ENCODE data around the gene HSP90AA1. TPM values are rescaled to one million over a fixed set of nuclear protein-coding genes. Genes with fewer than 3 reads are reported as not detected.
"Not testable (repeated sequence)": the region's sequence is repeated elsewhere in the genome, so short reads cannot be mapped to it uniquely, and the experiment has no call there.

HSP90AA1 gene
- total RNA-seq, 1 donor from 2014 or later = 161 TPM

DNA sequence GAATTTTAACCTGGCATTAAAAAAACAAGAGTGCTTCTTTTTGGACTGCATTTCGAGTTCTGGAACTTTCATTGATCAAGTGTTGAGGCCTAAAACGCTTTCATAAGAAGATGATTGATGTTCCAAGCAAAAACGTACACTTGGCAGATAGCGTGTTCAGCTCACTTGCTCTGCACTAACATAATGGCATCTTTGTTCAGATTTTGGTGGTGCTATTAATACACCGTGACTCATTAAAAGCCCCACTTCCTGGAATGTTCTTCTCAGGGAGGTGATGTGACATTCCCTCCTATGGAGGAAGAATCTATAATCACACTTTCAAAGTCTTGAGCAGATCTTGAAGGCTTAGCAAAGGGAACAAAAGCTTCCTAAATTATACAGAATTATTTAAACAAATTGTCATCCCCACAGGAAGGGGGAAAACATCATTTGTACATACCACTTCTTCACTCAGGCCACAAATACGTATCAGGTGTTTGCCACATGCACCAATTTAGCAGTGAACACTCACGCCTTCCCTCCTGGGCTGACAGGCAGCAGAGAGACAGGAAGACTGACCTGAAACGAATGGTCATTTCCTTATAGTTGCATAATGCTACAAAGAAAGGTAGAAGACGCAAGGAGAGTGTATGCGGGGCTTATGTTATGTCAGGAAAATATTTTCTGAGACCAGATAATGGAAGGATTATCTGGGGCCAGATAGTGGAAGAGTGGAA is 15.4 kb downstream of the HSP90AA1 start:
- DNase-seq (ENCODE audit: low spot score) = no peak

DNA sequence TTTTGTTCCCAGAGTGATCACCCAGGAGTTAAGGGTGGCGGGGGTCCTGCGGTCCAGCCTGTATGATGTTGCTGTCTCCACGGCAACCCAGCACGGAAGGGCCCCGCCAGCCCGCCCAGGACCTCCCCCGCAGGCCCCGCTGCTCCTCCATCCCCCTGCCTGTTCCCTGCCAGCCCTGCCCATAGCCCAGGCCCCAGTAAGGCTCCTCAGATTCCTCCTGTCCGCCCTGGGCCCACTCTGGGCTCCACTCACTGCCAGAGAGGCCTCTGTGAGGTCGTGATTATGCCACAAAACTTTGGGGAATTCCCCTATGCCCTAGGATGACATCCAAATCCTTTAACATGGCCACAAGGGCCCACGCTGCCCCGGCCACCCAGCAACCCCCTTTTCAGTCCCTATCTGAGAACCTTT is 20.8 kb downstream of the HSP90AA1 start:
- no peak for DNase-seq (ENCODE audit: low spot score)

DNA sequence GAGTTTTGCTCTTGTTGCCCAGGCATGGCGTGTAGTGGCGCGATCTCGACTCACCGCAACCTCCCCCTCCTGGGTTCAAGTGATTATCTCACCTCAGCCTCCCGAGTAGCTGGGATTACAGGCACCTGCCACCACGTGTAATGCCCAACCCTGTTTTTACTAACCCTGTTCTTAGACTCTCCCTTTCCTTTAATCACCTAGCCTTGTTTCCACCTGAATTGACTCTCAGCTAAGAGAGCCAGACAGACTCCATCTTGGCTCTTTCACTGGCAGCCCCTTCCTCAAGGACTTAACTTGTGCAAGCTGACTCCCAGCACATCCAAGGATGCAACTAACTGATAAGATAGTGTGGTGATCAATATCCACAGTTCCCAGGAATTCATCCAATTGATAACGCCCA is 22.3 kb downstream of the HSP90AA1 start:
- DNase-seq (ENCODE audit: low spot score) = not testable (repeated sequence)

DNA sequence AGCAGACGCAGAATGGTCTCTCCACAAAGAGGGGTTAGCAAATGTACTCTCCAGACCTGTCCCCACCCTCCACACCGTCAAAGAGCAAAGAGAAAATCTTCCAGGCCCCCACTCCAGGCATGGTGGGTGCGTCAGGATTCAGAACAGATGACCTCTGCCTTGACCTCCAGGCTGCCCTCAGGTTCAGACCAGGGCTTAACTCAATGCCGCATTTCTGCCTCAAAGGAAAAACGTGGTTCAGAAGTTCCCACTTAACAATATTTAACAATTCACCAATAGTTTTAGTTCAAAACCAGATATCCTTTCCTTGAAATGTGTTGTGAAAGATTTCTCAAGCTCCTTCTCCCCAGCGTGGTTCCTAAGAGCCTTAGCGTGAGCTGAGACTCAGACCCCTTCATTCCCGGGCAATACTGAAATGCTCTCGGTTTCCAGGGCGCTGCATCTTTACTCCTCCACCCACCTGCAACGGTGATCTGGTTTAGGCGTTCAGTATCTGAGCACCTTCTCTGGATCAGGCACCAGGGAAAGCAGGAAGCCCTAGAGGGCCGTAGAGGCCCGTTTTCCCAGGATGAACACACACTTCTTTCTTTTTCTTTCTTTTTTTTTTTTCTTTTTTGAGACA is 22.9 kb downstream of the HSP90AA1 start:
- DNase-seq (ENCODE audit: low spot score) = no peak

DNA sequence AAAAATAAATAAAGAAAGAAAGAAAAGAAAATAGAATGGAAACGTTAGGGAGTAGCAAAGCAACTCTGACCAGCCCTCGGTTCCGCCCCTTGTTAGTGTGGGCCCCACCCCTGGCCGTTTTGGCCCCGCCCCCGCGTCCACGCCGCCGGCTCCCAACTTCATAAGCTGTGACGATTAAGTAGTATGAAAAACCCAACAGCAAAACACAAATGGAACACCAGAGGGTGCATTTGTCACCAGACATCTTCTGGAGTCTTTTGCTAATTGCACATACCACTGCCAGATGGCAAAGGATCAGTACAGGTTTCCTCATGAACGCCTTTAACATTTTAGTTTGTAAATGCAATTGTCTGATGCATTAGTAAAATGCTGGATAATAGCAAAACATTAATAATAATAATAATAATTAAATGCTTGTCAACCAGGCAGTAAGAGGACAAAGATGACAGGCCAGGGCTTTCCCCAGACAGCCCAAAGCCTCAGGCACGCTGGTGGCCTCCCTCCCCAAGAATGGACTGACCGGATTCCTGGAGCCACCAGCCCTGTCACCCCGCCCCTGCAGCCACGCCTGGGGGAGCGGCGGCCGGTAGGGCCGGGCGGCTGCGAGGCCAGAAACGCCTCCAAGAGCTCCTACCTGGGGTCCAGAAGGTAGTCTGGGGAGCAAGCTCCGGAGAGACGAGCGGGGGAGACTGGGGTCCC is 23.6 kb downstream of the HSP90AA1 start:
- DNase-seq (ENCODE audit: low spot score) = peak; percentile 80

DNA sequence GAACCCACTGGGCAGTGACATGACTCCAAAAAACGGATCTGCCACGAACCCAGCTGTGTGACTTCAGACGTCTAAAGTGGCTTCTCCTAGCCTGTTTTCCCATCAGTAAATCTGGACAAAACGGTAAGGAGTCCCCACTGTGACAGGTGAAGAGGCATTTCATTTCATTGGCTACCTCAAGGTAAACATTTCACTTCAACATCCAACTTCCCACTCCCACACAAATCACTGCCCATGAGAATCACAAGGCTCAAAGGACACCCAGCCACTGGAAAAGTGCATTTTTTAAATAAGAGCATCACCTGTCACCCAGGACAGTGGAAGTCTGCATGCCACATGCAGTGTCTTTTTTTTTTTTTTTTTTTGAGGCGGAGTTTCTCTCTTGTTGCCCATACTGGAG is 27.9 kb downstream of the HSP90AA1 start:
- DNase-seq (ENCODE audit: low spot score) = no peak

DNA sequence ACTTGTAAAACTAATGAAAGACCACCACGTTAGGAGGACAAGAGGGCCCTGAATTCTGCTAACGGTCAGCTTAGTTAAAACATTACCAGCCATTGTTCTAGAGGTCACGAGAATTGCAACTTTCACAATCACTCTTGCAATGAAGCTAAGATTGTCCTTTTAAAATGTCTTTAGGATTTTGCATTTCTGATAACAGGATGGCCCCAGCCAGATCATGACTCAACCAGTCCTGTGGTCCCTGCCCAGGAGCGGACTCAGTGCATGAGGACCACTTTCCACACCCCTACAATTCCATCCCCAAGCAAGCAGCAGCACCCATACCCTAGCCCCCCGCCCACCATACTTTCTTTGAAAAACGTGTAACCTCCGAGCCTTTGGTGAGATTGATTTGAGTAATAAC is 28.7 kb downstream of the HSP90AA1 start:
- no peak for DNase-seq (ENCODE audit: low spot score)

DNA sequence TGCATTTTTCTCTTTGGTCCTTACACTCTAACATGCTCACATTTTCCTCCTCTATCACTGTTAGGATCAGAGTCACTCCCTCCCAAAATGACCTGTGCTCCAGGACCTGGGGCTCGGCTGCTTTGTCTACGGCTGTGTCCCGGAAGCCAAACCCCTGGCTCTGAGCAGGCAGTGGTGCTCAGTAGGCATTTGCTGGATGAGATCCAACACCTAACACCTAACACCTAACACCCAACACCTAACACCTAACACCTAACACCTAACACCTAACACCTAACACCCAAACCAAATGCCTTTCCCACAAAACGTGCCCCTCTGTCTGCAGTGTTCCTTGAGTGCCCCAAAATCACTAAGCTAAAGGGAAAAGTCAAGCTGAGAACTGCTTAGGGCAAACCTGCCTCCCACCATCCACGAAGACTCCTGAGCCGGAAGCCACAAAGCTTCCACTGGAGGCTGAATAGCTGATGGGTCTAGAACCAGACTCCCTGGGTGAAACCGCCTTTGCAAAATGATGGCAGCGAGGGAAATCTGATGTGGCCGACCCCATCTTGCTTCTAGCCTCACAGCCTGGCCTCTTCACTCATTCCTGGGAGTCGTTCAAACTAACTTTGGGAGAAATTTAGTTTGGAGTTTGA is 29.2 kb downstream of the HSP90AA1 start:
- DNase-seq (ENCODE audit: low spot score) = no peak

DNA sequence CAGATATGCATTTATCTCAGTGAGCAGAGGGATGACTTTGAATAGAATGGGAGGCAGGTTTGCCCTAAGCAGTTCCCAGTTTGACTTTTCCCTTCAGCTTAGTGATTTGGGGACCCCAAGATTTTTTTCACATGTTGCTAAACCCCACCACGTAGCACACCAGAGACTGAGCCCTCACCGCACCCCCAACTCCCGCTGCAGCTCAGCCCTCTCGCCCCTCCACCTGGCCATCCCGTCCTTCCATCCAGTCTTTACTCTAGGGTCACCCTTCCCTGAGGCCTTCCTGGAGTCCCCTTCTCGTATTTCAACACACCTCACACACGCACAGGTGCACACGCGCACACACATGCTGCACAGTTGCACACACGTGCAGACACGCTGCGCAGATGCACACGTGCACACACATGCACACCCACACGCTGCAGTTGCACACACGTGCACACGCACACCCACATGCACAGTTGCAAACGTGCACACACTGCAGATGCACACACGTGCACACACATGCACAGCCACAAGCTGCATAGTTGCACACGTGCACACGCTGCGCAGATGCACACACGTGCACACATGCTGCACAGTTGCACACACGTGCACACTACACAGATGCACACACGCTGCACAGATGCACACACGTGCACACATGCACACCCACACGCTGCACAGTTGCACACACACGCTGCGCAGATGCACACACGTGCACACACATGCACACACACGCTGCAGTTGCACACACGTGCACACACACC is 30.0 kb downstream of the HSP90AA1 start:
- no peak for DNase-seq (ENCODE audit: low spot score)

DNA sequence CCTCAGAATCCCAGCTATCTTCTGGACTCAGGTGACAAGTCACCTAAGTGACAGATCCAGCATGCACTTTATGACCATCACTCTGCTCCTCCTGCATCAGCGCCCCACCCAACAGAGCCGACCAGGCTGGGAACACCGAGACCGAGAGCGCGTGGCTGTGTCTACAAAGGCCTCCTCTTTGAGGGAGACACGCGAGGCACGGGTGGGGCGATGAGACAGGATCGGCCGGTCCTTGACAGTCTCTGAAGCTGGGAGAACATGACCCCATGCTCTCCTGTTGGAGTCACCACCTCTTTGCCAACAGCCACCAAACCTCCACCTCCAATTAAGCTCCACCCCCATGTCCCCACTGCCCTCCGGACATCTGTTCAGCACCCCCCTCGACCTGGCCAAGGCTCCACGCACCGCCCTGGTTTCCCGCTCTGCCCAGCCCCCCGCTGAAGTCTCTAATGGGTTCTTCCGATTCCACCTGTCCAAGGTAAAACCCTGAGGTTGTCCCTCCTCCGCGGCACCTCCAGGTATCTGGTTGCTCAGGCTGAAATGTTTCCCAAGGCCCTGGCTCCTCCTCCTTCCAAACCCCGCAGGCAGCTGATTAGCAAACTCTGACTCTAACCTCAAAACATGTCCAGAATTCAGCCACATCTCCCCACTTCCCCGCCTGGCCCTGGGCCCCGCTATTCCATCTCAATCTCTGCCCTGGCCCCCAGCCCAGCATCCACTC is 31.5 kb downstream of the HSP90AA1 start:
- peak; percentile 46 for DNase-seq (ENCODE audit: low spot score)

DNA sequence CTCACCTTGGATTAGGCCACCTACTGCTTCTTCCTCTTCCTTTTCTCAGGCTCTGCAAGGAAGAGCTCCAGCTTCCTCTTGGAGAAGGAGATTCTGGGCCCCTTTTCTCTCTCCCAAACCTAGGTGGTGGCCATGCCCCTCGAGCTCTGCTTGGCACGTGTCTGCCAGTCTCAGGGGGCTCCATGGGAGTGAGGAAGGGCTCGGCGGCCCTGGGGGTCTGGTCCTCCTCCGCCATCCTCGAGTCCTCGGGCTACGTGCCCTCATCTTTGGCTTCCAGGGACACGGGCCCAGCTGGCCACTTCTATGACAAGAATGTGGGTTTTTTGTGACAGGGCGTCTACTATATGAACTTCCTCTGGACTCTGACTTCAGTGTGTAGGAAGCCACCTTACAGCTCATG is 34.3 kb downstream of the HSP90AA1 start:
- DNase-seq (ENCODE audit: low spot score) = no peak

DNA sequence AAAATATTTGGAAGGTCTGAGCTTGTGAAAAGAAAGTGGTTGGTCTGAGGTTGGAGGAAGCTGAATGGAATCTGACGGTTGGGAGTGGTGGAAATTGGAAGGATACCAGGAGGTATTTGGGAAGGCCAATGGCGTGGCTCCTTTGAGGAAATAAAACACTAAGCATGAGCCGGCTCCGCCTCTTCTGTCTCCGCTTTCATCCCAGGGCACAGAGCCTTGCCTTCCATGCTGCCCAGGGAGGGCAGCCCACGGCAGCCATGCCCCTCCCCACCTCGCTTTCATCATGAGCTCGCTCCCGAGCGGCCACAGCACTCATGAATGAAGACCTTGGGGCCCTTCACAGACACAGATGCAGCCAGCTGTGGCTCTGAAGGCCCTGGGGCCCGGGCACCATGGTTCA is 36.2 kb downstream of the HSP90AA1 start:
- peak; percentile 87 for DNase-seq (ENCODE audit: low spot score)

DNA sequence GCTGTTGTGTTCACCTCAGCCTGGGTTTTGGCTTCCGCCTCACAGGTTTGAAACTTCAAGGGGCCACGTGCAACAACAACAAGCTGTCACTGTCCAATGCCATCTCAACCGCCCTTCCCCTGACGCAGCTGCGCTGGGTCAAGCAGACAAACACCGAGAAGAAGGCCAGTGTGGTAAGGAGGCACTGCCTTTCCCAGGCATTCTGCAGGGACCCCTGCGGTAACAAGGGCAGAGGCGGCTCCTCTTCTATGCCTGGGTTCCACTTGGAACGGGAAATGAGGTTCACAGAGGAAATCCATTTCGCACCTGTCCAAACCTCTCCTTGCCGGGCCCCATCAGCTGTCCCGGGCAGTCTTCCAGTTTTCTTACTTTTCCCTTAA is 36.8 kb downstream of the HSP90AA1 start:
- no peak for DNase-seq (ENCODE audit: low spot score)

DNA sequence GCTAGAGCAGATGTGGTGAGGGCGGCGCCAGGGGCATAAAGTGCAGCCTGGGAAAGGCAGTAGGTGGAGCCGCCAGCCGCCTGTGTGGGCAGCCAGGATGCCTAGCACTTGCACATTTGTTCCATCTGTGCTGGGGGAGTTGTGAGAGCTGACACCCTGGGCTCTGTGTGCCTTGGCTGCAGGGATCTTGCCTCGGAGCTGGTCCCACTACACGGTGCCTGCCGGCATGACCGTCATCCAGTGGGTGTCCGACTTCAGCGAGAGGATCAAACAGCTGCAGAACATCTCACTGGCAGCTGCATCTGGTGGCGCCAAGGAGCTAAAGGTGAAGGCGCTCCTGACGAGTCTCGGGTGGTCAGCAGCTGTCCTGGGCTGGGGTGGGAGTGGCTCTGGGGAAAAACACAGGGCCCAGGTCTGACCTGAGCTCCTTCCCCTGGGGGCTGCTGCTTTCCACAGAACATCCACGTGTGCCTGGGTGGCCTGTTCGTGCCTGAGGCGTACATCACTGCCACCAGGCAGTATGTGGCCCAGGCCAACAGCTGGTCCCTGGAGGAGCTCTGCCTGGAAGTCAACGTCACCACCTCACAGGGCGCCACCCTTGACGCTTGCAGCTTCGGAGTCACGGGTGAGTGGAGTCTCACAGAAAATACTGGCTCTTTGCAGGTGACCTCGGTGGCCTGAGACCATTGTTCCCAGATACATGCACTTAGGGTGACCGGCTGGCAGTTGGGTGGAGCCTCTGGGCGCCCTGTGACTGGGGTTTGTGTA is 37.4 kb downstream of the HSP90AA1 start:
- no peak for DNase-seq (ENCODE audit: low spot score)

DNA sequence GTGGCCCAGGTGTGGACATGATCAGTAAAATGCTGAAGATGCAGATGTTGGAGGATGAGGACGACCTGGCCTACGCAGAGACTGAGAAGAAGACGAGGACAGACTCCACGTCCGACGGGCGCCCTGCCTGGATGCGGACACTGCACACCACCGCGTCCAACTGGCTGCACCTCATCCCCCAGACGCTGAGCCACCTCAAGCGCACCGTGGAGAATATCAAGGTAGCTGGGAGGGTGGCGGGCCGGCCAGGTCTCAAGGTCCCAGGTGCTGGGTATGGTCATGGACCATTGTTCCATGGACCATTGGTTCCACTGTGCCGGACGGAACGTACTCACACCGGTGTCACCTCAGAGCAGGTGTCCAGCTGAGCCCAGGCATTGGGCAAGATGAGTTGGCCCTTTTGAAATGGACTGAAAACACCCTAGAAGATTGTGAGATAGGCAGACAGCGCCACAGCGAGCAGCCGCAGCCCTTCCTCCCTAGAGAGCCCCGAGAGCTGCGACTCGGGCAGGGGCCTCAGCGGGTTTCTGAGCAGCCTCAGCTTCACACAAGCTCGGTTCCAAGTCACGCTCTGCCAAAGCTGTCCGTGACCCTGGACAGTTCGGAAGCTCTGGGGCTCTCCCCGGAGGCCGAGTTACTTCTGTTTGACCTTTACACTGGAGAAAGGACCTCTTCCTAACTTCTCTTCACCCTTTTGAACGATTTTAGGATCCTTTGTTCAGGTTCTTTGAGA is 38.9 kb downstream of the HSP90AA1 start:
- DNase-seq (ENCODE audit: low spot score) = no peak

DNA sequence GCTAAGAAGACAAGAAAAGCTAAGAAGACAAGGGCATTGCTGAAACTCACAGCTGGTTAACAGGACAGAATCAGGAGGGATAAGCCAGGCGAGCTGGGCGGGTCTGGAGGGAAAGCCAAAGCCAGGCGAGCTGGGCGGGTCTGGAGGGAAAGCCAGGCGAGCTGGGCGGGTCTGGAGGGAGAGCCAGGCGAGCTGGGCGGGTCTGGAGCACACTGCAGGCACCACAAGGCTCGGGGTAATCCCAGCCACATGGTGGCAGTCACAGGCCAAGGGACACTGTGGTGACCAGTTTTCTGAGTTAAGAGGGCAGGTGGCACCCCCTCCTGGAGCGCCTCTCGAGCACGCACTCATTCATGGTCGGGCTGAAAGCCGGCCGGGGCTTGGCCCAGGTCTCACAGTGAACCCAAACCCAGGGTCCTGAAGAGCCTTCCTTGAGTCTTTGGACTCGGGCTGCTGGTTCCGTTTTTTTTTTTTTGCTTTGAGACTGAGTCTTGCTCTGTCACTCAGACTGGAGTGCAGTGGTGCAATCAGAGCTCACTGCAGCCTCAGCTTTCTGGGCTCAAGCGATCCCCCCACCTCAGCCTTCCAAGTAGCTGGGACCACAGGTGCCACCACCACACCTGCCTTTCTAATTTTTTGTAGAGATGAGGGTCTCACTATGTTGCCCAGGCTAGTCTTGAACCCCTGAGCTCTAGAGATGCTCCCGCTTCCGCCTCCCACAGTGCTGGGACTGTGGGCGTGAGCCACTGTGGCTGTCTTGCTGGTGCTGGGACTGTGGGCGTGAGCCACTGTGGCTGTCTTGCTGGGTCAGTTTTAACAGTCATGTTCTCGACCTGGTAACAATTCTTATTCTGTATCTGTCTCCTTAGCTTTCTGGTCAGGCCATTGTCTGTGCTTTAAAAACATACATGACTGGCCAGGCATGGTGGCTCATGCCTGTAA is 40.2 kb downstream of the HSP90AA1 start:
- DNase-seq (ENCODE audit: low spot score) = peak; percentile 92

DNA sequence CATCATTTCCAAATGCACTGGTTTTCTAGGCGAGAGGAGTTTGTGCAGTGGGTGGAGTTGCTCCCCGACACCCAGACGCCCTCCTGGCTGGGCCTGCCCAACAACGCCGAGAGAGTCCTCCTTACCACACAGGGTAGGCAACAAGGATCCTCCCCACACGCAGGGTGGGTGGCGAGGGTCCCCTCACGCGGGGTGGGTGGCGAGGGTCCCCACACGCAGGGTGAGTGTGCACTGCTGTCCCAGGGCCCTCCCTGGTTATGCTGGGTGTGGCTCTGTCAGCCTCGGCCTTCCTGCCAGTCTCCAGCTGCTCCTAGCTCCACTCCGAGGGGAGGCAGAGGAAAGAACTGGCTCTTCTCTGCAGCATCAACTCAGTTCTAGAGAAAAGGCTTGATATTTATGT is 42.3 kb downstream of the HSP90AA1 start:
- DNase-seq (ENCODE audit: low spot score) = no peak

DNA sequence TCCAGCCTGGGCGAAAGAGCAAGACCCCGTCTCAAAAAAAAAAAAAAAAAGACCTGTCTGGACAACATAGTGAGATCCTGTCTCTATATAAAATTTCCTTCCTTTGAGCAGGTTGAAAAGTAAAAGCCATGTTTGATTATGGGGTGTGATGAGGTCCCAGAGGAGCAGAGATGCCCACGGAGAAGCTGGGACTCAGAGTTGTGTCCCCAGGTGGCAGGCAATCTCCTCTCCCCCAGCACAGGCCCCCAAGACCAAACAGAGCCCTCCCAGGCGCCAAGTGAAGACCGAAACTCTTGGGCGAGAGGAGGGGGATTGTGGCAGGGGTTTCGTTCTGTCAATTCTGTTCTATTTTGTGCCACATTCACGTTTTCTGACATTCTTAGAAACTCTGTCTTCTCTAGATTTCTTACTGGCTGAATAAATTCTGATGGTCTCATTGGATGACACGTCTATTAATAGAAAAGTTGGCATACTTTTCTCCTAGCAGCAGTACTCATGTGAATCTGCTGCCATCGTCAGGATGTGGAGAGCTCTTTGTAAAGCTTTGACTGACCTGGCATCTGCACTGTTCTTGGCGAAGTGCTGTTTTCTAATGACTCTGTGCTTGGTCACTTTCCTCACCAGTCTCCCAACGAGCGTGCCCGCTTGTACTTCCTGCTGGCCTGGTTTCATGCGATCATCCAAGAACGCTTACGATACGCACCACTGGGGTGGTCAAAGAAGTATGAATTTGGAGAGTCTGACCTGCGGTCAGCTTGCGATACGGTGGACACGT is 43.4 kb downstream of the HSP90AA1 start:
- no peak for DNase-seq (ENCODE audit: low spot score)
